ENCODE data around the gene IPO7. TPM values are rescaled to one million over a fixed set of nuclear protein-coding genes. Genes with fewer than 3 reads are reported as not detected.

IPO7 gene
- total RNA-seq, 1 experiment from 2014 or later = 78.9 TPM

DNA sequence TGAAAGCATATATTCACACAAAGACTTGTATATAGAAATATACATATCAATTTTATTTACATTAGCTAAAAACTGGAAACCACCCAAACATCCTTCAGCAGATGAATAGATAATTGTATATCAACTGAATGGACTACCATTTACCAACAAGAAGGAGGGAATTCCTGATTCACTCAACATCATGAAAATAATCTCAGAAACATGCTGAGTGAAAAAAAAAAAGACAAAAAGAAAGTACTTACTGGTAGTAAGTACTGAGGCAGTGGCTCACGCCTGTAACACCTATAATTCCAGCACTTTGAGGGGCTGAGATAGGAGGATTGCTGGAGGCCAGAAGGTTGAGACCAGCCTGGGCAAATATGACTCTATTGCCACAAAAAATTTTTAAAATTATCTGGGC is 7.4 kb upstream of the IPO7 start:
- H4K20me1 ChIP-seq (ENCODE audit: low read length) = no peaks in the 10 kb centered on the region
- no peaks in the 10 kb centered on the region for H3K36me3 ChIP-seq (ENCODE audit: low read depth, low read length)
- H3F3A ChIP-seq (ENCODE audit: low read length, unreplicated experiment) = no peaks in the 10 kb centered on the region
- no peaks in the 10 kb centered on the region for H3K79me2 ChIP-seq (ENCODE audit: low read length)
- no peak overlapping the region for H3K4me3 ChIP-seq (ENCODE audit: low read length)
- intact Hi-C loops (cut with micrococcal nuclease) = no loop called here
- no peak overlapping the region for H3K27ac ChIP-seq (ENCODE audit: low read length)
- DNase-seq (no peak), ATAC-seq (no peak)
- no TSS peak for BruUV-seq (replicated peaks)
- no peak overlapping the region for H3K4me2 ChIP-seq (ENCODE audit: low read length)
- H3K9me3 ChIP-seq (ENCODE audit: low read length) = no peaks in the 10 kb centered on the region
- no peak overlapping the region for H3K9ac ChIP-seq (ENCODE audit: low read length)
- H3K27me3 ChIP-seq (ENCODE audit: low read length) = no peaks in the 10 kb centered on the region
- no peaks in the 10 kb centered on the region for H3K4me1 ChIP-seq (ENCODE audit: insufficient read depth, low read length)
- TF ChIP-seq, protein P1, sequence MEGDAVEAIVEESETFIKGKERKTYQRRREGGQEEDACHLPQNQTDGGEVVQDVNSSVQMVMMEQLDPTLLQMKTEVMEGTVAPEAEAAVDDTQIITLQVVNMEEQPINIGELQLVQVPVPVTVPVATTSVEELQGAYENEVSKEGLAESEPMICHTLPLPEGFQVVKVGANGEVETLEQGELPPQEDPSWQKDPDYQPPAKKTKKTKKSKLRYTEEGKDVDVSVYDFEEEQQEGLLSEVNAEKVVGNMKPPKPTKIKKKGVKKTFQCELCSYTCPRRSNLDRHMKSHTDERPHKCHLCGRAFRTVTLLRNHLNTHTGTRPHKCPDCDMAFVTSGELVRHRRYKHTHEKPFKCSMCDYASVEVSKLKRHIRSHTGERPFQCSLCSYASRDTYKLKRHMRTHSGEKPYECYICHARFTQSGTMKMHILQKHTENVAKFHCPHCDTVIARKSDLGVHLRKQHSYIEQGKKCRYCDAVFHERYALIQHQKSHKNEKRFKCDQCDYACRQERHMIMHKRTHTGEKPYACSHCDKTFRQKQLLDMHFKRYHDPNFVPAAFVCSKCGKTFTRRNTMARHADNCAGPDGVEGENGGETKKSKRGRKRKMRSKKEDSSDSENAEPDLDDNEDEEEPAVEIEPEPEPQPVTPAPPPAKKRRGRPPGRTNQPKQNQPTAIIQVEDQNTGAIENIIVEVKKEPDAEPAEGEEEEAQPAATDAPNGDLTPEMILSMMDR (conservative IDR thresholded peaks at IDR 0.05; ENCODE audit: low read depth, low read length) = no peak
- CTCF ChIA-PET = no interaction called here
- H3K9me2 ChIP-seq (replicated peaks; ENCODE audit: low read length) = no peaks in the 10 kb centered on the region
- POLR2A ChIA-PET (ENCODE audit: unreplicated experiment) = no interaction called here
- 0 out of 2 replicates have a peak overlapping the region, but pooled peaks have one; percentile 1 for H2AFZ ChIP-seq (ENCODE audit: low read length)

DNA sequence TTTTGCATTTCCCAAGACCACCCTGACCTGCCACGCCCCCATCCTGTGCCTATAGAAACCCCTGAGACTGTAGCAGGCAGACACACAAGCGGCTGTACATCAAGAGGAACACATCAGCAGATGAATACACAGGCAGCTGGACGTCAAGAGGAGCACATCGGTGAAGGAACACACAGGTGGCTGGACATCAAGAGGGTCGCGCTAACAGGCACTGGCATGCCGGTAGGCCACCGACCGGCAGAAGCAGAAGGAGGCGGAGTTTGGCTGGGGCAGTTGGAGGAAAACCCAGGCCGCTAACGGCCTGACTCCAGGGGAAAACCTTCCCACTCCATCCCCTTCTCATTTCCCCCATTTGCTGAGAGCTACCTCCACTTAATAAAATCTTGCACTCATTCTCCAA is 5.4 kb upstream of the IPO7 start:
- Histone ChIP-seq H3K4me2 (ENCODE audit: low read length) (no peak overlapping the region), H3K9me3 (ENCODE audit: low read length) (no peaks in the 10 kb centered on the region), H3K79me2 (ENCODE audit: low read length) (no peaks in the 10 kb centered on the region), H4K20me1 (ENCODE audit: low read length) (no peaks in the 10 kb centered on the region), H3K4me1 (ENCODE audit: insufficient read depth, low read length) (no peaks in the 10 kb centered on the region), H3F3A (ENCODE audit: low read length, unreplicated experiment) (no peaks in the 10 kb centered on the region), H3K9ac (ENCODE audit: low read length) (no peak overlapping the region), H2AFZ (ENCODE audit: low read length) (no peak overlapping the region), H3K36me3 (ENCODE audit: low read depth, low read length) (no peaks in the 10 kb centered on the region), H3K27me3 (ENCODE audit: low read length) (no peaks in the 10 kb centered on the region), H3K4me3 (ENCODE audit: low read length) (no peak overlapping the region), H3K9me2 (replicated peaks; ENCODE audit: low read length) (no peaks in the 10 kb centered on the region), H3K27ac (ENCODE audit: low read length) (no peak overlapping the region)
- TF ChIP-seq EZH2 (IDR thresholded peaks at IDR 0.05; ENCODE audit: low read length, unreplicated experiment) (no peak), EZH2phosphoT487 (IDR thresholded peaks at IDR 0.05; ENCODE audit: borderline replicate concordance, low read length) (no peak)
- TF ChIP-seq, protein P1 (conservative IDR thresholded peaks at IDR 0.05; ENCODE audit: low read depth, low read length) = no peak
- CTCF ChIA-PET = no interaction called here
- POLR2A ChIA-PET (ENCODE audit: unreplicated experiment) = no interaction called here
- BruUV-seq (replicated peaks) = no TSS peak
- ATAC-seq (no peak), DNase-seq (no peak)
- intact Hi-C loops (cut with micrococcal nuclease) = no loop called here

DNA sequence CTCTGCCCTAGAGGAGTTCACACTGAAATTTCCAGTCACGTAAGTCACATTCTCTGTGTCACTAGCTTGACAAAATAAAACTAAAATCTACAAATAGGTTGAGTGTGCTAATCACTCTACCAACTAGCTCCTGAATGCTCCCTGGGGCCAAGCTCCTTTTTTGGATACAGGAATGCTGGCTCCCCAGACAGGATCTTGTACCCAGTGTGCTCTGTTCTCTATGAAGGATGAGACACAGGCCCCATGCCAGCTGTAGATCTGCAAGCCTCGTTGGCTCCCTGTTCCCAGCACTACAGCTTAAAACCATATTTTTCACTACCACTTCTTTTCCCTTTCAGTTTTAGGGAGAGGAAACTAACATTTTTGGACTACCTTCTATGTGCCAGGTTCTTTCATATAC is 3.7 kb upstream of the IPO7 start:
- Histone ChIP-seq H3K9me3 (ENCODE audit: low read length) (no peaks in the 10 kb centered on the region), H3K4me3 (ENCODE audit: low read length) (no peak overlapping the region), H3K79me2 (ENCODE audit: low read length) (peaks cover 17% of the 10 kb centered on the region), H3K9ac (ENCODE audit: low read length) (no peak overlapping the region), H3K27ac (ENCODE audit: low read length) (no peak overlapping the region), H4K20me1 (ENCODE audit: low read length) (peaks cover 7% of the 10 kb centered on the region), H3K27me3 (ENCODE audit: low read length) (no peaks in the 10 kb centered on the region), H3K9me2 (replicated peaks; ENCODE audit: low read length) (no peaks in the 10 kb centered on the region), H3K4me1 (ENCODE audit: insufficient read depth, low read length) (no peaks in the 10 kb centered on the region), H2AFZ (ENCODE audit: low read length) (no peak overlapping the region), H3F3A (ENCODE audit: low read length, unreplicated experiment) (no peaks in the 10 kb centered on the region), H3K36me3 (ENCODE audit: low read depth, low read length) (0 out of 2 replicates have a peak, but pooled peaks cover 5% of the 10 kb centered on the region), H3K4me2 (ENCODE audit: low read length) (no peak overlapping the region)
- no TSS peak for BruUV-seq (replicated peaks)
- ATAC-seq (no peak), DNase-seq (no peak)
- intact Hi-C loops (cut with micrococcal nuclease) = no loop called here
- POLR2A ChIA-PET (ENCODE audit: unreplicated experiment) = no interaction called here
- CTCF ChIA-PET = no interaction called here
- TF ChIP-seq, protein P1 (conservative IDR thresholded peaks at IDR 0.05; ENCODE audit: low read depth, low read length) = no peak
- no peak for TF ChIP-seq EZH2phosphoT487 (IDR thresholded peaks at IDR 0.05; ENCODE audit: borderline replicate concordance, low read length)
- no peak for TF ChIP-seq EZH2 (IDR thresholded peaks at IDR 0.05; ENCODE audit: low read length, unreplicated experiment)

All from PC-3 (cell line).